ENCODE data around the gene ARHGEF9.

- TF ChIP-seq POLR2AphosphoS5 (IDR thresholded peaks at IDR 0.05; ENCODE audit: borderline replicate concordance, low read depth, low read length) (no peak), EZH2 (IDR thresholded peaks at IDR 0.05) (no peak), FOXP2 (optimal IDR thresholded peaks at IDR 0.05; ENCODE audit: control extremely low read depth, extremely low read length, insufficient read depth) (no peak)
Observed at GRCh38 chrX:63656871-63657580, 128.0 kb downstream of the ARHGEF9 start.

Data from SK-N-MC (cell line).